ENCODE measurements around the gene REG1B.

REG1B gene

GRCh38 chr2:79087785-79088364 is at the start of gene REG1B:
Gene REG1B (minus strand): TSS chr2:79087993. CDS start chr2:79087612, 381 bp downstream.
- DNase-seq (ENCODE audit: extremely low spot score): no peak
- POLR2A ChIA-PET: no interaction called here
- CTCF ChIA-PET: no interaction called here
- no peak for TF ChIP-seq ZNF384 (IDR thresholded peaks at IDR 0.05)
- TF ChIP-seq SUZ12 (IDR thresholded peaks at IDR 0.05): no peak

DNA sequence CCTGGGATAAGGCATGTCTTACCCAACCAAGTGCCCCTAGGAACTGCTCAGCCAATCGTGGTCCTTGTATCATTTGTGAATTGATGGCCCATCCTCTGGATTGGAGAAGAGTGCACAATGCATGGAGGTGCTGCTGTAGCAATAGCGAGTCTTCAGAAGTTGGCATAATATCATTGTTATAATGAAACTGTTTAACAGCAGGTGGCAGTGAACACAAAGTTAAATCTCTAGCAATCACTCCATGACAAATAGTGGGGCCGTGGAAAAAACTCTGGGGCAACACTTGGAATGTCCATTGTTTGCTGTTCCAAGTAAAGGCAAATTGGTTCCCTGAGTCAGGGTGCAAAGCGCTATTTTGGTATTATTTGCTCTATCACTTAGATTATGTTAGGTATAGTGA is 43.9 kb upstream of the REG1B start:
- no peak for DNase-seq (ENCODE audit: extremely low spot score)
- POLR2A ChIA-PET: no interaction called here
- no peak for TF ChIP-seq NFRKB (IDR thresholded peaks at IDR 0.05)
- TF ChIP-seq TARDBP (IDR thresholded peaks at IDR 0.05): no peak
- no peak for TF ChIP-seq FOXM1 (IDR thresholded peaks at IDR 0.05; ENCODE audit: borderline replicate concordance)
- no peak for TF ChIP-seq SUZ12 (IDR thresholded peaks at IDR 0.05)
- no peak for TF ChIP-seq FOXK2 (IDR thresholded peaks at IDR 0.05)
- CTCF ChIA-PET: no interaction called here

DNA sequence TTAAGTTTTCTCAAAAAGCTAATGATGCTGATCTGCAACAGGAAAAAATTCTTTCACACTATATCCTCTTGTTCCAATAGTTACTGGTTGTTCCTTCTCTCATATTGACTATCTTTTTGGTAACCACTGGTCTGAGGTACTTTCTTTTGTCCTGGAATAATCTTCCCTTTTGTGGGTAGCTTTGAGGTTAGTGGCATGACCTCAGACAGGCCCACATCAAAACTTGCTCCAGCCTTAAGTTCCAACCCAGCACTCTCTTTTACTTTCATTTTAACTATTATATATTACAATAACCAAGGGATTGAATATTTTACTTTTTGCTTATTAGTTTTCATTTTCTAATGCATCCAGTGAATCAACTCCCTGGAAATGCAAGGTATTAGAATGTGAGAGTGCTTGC is 42.0 kb upstream of the REG1B start:
- ChIA-PET POLR2A (no interaction called here), CTCF (interaction anchor here (0.6 kb wide), 1 partner anchor 50 kb away, joined by 3 read pairs; no protein-coding TSS in a partner anchor)
- TF ChIP-seq ARNT (IDR thresholded peaks at IDR 0.05): no peak
- TF ChIP-seq ELF4 (IDR thresholded peaks at IDR 0.05): no peak
- TF ChIP-seq FOXM1 (IDR thresholded peaks at IDR 0.05; ENCODE audit: borderline replicate concordance): no peak
- TF ChIP-seq NFRKB (IDR thresholded peaks at IDR 0.05): no peak
- TF ChIP-seq FOXA1 (IDR thresholded peaks at IDR 0.05): no peak
- TF ChIP-seq FOXK2 (IDR thresholded peaks at IDR 0.05): no peak
- TF ChIP-seq ZNF384 (IDR thresholded peaks at IDR 0.05): no peak
- TF ChIP-seq L3MBTL2 (conservative IDR thresholded peaks at IDR 0.05): no peak
- TF ChIP-seq BHLHE40 (IDR thresholded peaks at IDR 0.05; ENCODE audit: borderline replicate concordance): no peak
- no peak for TF ChIP-seq SP1 (IDR thresholded peaks at IDR 0.05)
- no peak for TF ChIP-seq SUZ12 (IDR thresholded peaks at IDR 0.05)
- no peak for TF ChIP-seq TARDBP (IDR thresholded peaks at IDR 0.05)
- TF ChIP-seq CTBP1 (IDR thresholded peaks at IDR 0.05; ENCODE audit: borderline replicate concordance): no peak
- no peak for TF ChIP-seq HDGF (IDR thresholded peaks at IDR 0.05; ENCODE audit: borderline replicate concordance)
- TF ChIP-seq, protein P1, sequence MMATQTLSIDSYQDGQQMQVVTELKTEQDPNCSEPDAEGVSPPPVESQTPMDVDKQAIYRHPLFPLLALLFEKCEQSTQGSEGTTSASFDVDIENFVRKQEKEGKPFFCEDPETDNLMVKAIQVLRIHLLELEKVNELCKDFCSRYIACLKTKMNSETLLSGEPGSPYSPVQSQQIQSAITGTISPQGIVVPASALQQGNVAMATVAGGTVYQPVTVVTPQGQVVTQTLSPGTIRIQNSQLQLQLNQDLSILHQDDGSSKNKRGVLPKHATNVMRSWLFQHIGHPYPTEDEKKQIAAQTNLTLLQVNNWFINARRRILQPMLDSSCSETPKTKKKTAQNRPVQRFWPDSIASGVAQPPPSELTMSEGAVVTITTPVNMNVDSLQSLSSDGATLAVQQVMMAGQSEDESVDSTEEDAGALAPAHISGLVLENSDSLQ (IDR thresholded peaks at IDR 0.05): no peak
- TF ChIP-seq LEF1 (IDR thresholded peaks at IDR 0.05; ENCODE audit: borderline replicate concordance): no peak
- no peak for DNase-seq (ENCODE audit: extremely low spot score)

GRCh38 chr2:79129260-79129659 is 41.5 kb upstream of the REG1B start:
- no peak for DNase-seq (ENCODE audit: extremely low spot score)
- no peak for TF ChIP-seq ARNT (IDR thresholded peaks at IDR 0.05)
- no peak for TF ChIP-seq FOXA1 (IDR thresholded peaks at IDR 0.05)
- no peak for TF ChIP-seq SP1 (IDR thresholded peaks at IDR 0.05)
- no peak for TF ChIP-seq NFRKB (IDR thresholded peaks at IDR 0.05)
- TF ChIP-seq LEF1 (IDR thresholded peaks at IDR 0.05; ENCODE audit: borderline replicate concordance): no peak
- TF ChIP-seq L3MBTL2 (conservative IDR thresholded peaks at IDR 0.05): no peak
- TF ChIP-seq FOXK2 (IDR thresholded peaks at IDR 0.05): no peak
- no peak for TF ChIP-seq TARDBP (IDR thresholded peaks at IDR 0.05)
- CTCF ChIA-PET: interaction anchor here (0.6 kb wide), 1 partner anchor 50 kb away, joined by 3 read pairs; no protein-coding TSS in a partner anchor
- POLR2A ChIA-PET: no interaction called here

GRCh38 chr2:79128406-79128805 is 40.6 kb upstream of the REG1B start:
- TF ChIP-seq FOXM1 (IDR thresholded peaks at IDR 0.05; ENCODE audit: borderline replicate concordance) (no peak), BHLHE40 (IDR thresholded peaks at IDR 0.05; ENCODE audit: borderline replicate concordance) (no peak), FOXA1 (IDR thresholded peaks at IDR 0.05) (no peak), TARDBP (IDR thresholded peaks at IDR 0.05) (no peak), CTBP1 (IDR thresholded peaks at IDR 0.05; ENCODE audit: borderline replicate concordance) (no peak), LEF1 (IDR thresholded peaks at IDR 0.05; ENCODE audit: borderline replicate concordance) (no peak), HDGF (IDR thresholded peaks at IDR 0.05; ENCODE audit: borderline replicate concordance) (no peak), FOXK2 (IDR thresholded peaks at IDR 0.05) (no peak), ARNT (IDR thresholded peaks at IDR 0.05) (no peak), NFRKB (IDR thresholded peaks at IDR 0.05) (no peak)
- TF ChIP-seq, protein P1 (IDR thresholded peaks at IDR 0.05): no peak
- POLR2A ChIA-PET: no interaction called here
- CTCF ChIA-PET: no interaction called here
- no peak for DNase-seq (ENCODE audit: extremely low spot score)

- DNase-seq (ENCODE audit: extremely low spot score): no peak
- CTCF ChIA-PET: no interaction called here
- TF ChIP-seq, protein P1 (IDR thresholded peaks at IDR 0.05): no peak
- TF ChIP-seq ARNT (IDR thresholded peaks at IDR 0.05) (no peak), SUZ12 (IDR thresholded peaks at IDR 0.05) (no peak), TARDBP (IDR thresholded peaks at IDR 0.05) (no peak), FOXA1 (IDR thresholded peaks at IDR 0.05) (no peak), LEF1 (IDR thresholded peaks at IDR 0.05; ENCODE audit: borderline replicate concordance) (no peak), NFRKB (IDR thresholded peaks at IDR 0.05) (no peak), ELF4 (IDR thresholded peaks at IDR 0.05) (no peak), CTBP1 (IDR thresholded peaks at IDR 0.05; ENCODE audit: borderline replicate concordance) (no peak), FOXM1 (IDR thresholded peaks at IDR 0.05; ENCODE audit: borderline replicate concordance) (no peak), L3MBTL2 (conservative IDR thresholded peaks at IDR 0.05) (no peak), BHLHE40 (IDR thresholded peaks at IDR 0.05; ENCODE audit: borderline replicate concordance) (no peak), FOXK2 (IDR thresholded peaks at IDR 0.05) (no peak), SP1 (IDR thresholded peaks at IDR 0.05) (no peak), HDGF (IDR thresholded peaks at IDR 0.05; ENCODE audit: borderline replicate concordance) (no peak), ZNF384 (IDR thresholded peaks at IDR 0.05) (no peak)
- POLR2A ChIA-PET: no interaction called here
These were observed 37.9 kb upstream of the REG1B start for GRCh38 chr2:79125721-79125985.

Measured in HEK293T (cell line).